Stimulated activated CD4-positive, alpha-beta T cell treated with anti-CD3 and anti-CD28 coated beads, Interleukin-1b, Interleukin-23, amount 100 ng/mL, for 48 hours (primary cell): ENCODE results near the gene AP1M1.
"Not testable (repeated sequence)": the region's sequence is repeated elsewhere in the genome, so short reads cannot be mapped to it uniquely, and the experiment has no call there.

ENCODE experiments used
- DNase-seq: peaks from one replicate; pipeline ENCODE4 v3.0.0-alpha.2; 2020

Gene AP1M1

GRCh38 chr19:16197622-16198369 is at the start of gene AP1M1:
TSS of gene AP1M1 (plus strand) at chr19:16197911. CDS start at chr19:16198027, 116 bp downstream.
- peak; percentile 99 for DNase-seq

- DNase-seq, result no peak
These were observed 49.1 kb upstream of the AP1M1 start for GRCh38 chr19:16148443-16149229.

GRCh38 chr19:16153582-16154336 is 44.0 kb upstream of the AP1M1 start:
- peak; percentile 42 for DNase-seq

- no peak for DNase-seq
These were observed 43.2 kb upstream of the AP1M1 start for GRCh38 chr19:16154557-16154956.

- DNase-seq, result no peak
These were observed 42.6 kb upstream of the AP1M1 start for GRCh38 chr19:16155128-16155527.

GRCh38 chr19:16156904-16157303 is 40.8 kb upstream of the AP1M1 start:
- no peak for DNase-seq

GRCh38 chr19:16157601-16158000 is 40.1 kb upstream of the AP1M1 start:
- no peak for DNase-seq

- no peak for DNase-seq
These were observed 38.1 kb upstream of the AP1M1 start for GRCh38 chr19:16159655-16160054.

GRCh38 chr19:16160445-16160942 is 37.2 kb upstream of the AP1M1 start:
- DNase-seq, result peak; percentile 15

GRCh38 chr19:16160943-16161560 is 36.7 kb upstream of the AP1M1 start:
- peak; percentile 68 for DNase-seq

GRCh38 chr19:16161840-16162239 is 35.9 kb upstream of the AP1M1 start:
- peak; percentile 57 for DNase-seq

GRCh38 chr19:16164222-16164890 is 33.4 kb upstream of the AP1M1 start:
- no peak for DNase-seq

GRCh38 chr19:16166417-16166816 is 31.3 kb upstream of the AP1M1 start:
- DNase-seq, result no peak

GRCh38 chr19:16167055-16167454 is 30.7 kb upstream of the AP1M1 start:
- DNase-seq, result no peak

GRCh38 chr19:16168465-16169081 is 29.1 kb upstream of the AP1M1 start:
- no peak for DNase-seq

GRCh38 chr19:16170134-16170533 is 27.6 kb upstream of the AP1M1 start:
- DNase-seq, result no peak

GRCh38 chr19:16175954-16176353 is 21.8 kb upstream of the AP1M1 start:
- no peak for DNase-seq

GRCh38 chr19:16178866-16179265 is 18.8 kb upstream of the AP1M1 start:
- not testable (repeated sequence) for DNase-seq

GRCh38 chr19:16180611-16181010 is 17.1 kb upstream of the AP1M1 start:
- DNase-seq, result no peak

- no peak for DNase-seq
These were observed 13.0 kb upstream of the AP1M1 start for GRCh38 chr19:16184665-16185122.

- DNase-seq, result peak; percentile 100
These were observed 12.5 kb upstream of the AP1M1 start, which contains the start of gene FAM32A for GRCh38 chr19:16185123-16185767. TSS of gene FAM32A (plus strand) at chr19:16185410. CDS start at chr19:16185443, 33 bp downstream.
